A549 treated with GW870086 at 1 μM for 4 hours (cell line): Measurements from ENCODE around the gene PAPSS1. TPM values are rescaled to one million over a fixed set of nuclear protein-coding genes. Genes with fewer than 3 reads are reported as not detected.

Experiments used
- total RNA-seq: library from RNA; stranded (reverse); fragments of 200-300 nt; extraction: Qiagen RNA extraction; gene quantifications from 5 replicates; pipeline ENCODE4 v1.2.3, GENCODE V29; 2022; ENCODE audit warnings: low read depth

The PAPSS1 gene
- 29.7 to 35.9 TPM (median 32.7 TPM) in 5 replicates for total RNA-seq

DNA sequence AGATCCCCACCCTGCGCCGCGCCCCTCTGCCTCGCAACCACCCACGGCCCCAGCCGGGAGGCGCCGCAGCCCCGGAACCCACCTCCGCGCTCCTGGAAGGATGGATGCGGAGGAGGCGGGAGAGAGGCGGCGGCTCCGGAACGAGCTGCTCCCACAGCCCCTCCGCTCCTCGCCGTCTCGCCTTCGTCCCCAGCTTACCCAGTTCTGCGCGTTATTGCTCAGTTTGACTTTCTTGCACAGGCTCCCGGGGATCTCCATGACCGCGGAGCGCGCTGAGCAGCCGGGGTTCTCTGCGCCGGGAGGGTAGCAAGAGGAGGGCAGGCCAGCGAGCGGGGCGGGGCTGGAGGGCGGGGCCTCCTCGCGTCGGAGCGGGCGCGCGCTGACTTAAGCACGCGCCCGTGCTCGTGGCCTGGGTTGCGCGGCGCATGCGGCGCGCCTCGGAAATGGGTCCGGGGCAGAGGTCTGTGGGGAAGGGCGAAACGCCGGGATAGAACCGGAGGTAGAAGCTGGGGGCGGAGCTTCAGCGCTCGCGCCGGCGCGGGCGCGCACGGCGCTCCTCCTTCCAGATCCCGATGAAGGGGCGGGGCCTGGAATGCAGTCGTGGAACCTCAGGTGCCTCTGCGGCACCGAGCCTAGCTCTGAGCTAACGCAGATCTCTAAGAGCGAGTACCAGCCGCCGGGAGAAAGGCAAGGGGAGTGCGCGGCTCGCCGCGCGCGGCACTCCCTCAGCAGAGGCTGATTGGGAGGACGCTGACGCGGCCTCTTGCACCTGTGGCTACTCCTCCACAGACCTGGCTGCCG is at the start of gene PAPSS1:
PAPSS1 (minus strand) TSS at position 313 of the 801 bp plus-strand sequence; CDS start at position 258, 55 bp downstream.

Other genes with a start within 250 kb of the PAPSS1 start
- gene SGMS2, start 104.7 kb upstream of the PAPSS1 start, total RNA-seq: 19.7 to 34.0 TPM (median 29.3 TPM) in 5 replicates
- gene CYP2U1, start 211.3 kb upstream of the PAPSS1 start, total RNA-seq: 1.1 to 1.8 TPM (median 1.5 TPM) in 5 replicates